K562 (cell line): ENCODE data around the gene PRPF8. TPM values are rescaled to one million over a fixed set of nuclear protein-coding genes. Genes with fewer than 3 reads are reported as not detected.

Source experiments
- E2F4 ChIP-seq: sonication (generic); formaldehyde crosslinking; IDR thresholded peaks from 2 replicates; pipeline ENCODE4 v1.8.0; 2022; ENCODE audit warnings: mild to moderate bottlenecking, low read depth, missing genetic modification reagents
- EGR1 ChIP-seq: fragments of 450-650 bp; conservative IDR thresholded peaks from 2 replicates; pipeline ENCODE4 v1.6.1; 2017; ENCODE audit warnings: mild to moderate bottlenecking
- HEY1 ChIP-seq: fragments of 250-450 bp; sonication (Bioruptor Pico); IDR thresholded peaks from 2 replicates; pipeline ENCODE4 v1.5.0; 2020; ENCODE audit warnings: mild to moderate bottlenecking, moderate library complexity, borderline replicate concordance
- NKRF ChIP-seq: fragments of 450-650 bp; IDR thresholded peaks from 2 replicates; pipeline ENCODE4 v1.6.1; 2016; ENCODE audit warnings: borderline replicate concordance
- PRDM10 ChIP-seq: fragments of 450-650 bp; IDR thresholded peaks from 2 replicates; pipeline ENCODE4 v1.6.1; 2018; ENCODE audit not compliant: partially characterized antibody
- THAP7 ChIP-seq: fragments of 250-450 bp; sonication (Bioruptor Pico); IDR thresholded peaks from 2 replicates; pipeline ENCODE4 v1.5.0; 2021
- THRA ChIP-seq: fragments of 450-650 bp; IDR thresholded peaks from 2 replicates; pipeline ENCODE4 v1.6.1; 2017; ENCODE audit warnings: mild to moderate bottlenecking, moderate library complexity
- ZNF707 ChIP-seq: fragments of 250-450 bp; sonication (Bioruptor Pico); conservative IDR thresholded peaks from 2 replicates; pipeline ENCODE4 v1.8.0; 2022; ENCODE audit warnings: inconsistent platforms, mild to moderate bottlenecking, moderate library complexity
- polyA plus RNA-seq, 8 experiments: library from polyadenylated mRNA; depleted of rRNA in 4 of 8; stranded (reverse) in 5 of 8; unstranded in 3 of 8; fragments of >200 nt; fragmentation: Nextera tagmentation in 2 of 8; fragmentation: Illumina TruSeq in 1 of 8; extraction: Ambion mirVana in 2 of 8; extraction: Trizol in 1 of 8; gene quantifications; 2 replicates each; pipeline versions ENCODE4 v1.2.1 to v1.2.3, GENCODE V29; 2011 to 2014; ENCODE audit warnings: inconsistent platforms in 1 of 8, missing spikeins in 1 of 8
- total RNA-seq, 7 experiments: library from RNA; depleted of rRNA in 6 of 7; stranded (reverse); fragments of >200 nt in 6 of 7; fragmentation: Illumina TruSeq in 2 of 7; extraction: Trizol in 2 of 7; gene quantifications; 2 replicates each; pipeline versions ENCODE4 v1.2.1 to v1.2.3, GENCODE V29; 2011 to 2021; ENCODE audit warnings: low replicate concordance in 1 of 7
- TF ChIP-seq, protein P1 (sequence below): fragments of 200-800 bp; sonication (Bioruptor generic); IDR thresholded peaks from 2 replicates; pipeline ENCODE4 v1.6.1; 2016; ENCODE audit warnings: missing genetic modification characterization, missing compliant biosample characterization

Gene PRPF8
- total and polyA plus RNA-seq, 9 of the 15 experiments (the other 6 are each of a cell fraction or from before 2014, with no cell fraction given), result 64.3 to 294 (median 85.9) TPM

DNA sequence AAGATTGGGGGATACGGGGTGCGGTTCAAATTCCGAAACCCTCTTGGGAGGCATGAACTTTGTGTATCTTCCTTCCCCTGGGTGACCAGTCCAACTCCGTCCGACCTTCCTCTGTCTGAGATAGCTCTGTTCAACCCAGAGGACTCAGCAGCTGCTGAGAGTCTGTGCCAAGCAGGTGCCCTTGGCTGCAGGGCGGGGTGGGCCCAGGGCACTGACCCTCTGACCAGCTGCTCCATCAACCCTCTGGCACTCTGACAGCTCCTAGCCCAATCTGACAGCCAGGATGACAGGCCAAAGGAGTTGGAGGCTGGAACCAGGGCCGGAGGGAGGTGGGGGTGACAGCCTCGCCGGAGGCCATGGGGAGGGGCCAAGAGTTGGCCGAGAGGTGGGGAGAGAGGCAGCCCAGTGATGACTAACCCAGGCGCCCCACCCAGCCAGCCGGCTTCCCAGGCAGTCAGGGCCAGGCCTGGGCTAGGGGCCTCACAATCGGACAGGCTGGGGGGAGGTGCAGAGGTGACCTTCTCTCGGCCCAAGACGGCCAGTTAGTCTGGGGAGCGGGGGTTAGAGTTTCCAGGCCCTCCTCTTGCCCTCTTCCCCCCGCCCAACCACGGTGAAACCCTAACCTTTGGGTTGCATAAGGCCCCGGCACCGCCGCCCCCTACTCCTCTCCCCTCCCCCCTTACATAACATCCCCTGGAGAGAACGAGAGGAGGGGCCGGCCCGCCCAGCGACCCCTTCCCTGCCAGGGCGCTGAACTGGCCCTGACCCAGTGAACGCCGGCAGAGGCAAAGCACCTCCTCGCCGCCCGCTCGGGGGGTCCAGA, 30.5 kb upstream of the PRPF8 start (continued):
- TF ChIP-seq NKRF, result peak; percentile 93; the same call in 1 of the 2 replicates
- TF ChIP-seq THRA, result no peak
- TF ChIP-seq, protein P1, sequence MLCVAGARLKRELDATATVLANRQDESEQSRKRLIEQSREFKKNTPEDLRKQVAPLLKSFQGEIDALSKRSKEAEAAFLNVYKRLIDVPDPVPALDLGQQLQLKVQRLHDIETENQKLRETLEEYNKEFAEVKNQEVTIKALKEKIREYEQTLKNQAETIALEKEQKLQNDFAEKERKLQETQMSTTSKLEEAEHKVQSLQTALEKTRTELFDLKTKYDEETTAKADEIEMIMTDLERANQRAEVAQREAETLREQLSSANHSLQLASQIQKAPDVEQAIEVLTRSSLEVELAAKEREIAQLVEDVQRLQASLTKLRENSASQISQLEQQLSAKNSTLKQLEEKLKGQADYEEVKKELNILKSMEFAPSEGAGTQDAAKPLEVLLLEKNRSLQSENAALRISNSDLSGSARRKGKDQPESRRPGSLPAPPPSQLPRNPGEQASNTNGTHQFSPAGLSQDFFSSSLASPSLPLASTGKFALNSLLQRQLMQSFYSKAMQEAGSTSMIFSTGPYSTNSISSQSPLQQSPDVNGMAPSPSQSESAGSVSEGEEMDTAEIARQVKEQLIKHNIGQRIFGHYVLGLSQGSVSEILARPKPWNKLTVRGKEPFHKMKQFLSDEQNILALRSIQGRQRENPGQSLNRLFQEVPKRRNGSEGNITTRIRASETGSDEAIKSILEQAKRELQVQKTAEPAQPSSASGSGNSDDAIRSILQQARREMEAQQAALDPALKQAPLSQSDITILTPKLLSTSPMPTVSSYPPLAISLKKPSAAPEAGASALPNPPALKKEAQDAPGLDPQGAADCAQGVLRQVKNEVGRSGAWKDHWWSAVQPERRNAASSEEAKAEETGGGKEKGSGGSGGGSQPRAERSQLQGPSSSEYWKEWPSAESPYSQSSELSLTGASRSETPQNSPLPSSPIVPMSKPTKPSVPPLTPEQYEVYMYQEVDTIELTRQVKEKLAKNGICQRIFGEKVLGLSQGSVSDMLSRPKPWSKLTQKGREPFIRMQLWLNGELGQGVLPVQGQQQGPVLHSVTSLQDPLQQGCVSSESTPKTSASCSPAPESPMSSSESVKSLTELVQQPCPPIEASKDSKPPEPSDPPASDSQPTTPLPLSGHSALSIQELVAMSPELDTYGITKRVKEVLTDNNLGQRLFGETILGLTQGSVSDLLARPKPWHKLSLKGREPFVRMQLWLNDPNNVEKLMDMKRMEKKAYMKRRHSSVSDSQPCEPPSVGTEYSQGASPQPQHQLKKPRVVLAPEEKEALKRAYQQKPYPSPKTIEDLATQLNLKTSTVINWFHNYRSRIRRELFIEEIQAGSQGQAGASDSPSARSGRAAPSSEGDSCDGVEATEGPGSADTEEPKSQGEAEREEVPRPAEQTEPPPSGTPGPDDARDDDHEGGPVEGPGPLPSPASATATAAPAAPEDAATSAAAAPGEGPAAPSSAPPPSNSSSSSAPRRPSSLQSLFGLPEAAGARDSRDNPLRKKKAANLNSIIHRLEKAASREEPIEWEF (CRISPR knock-in tag), result no peak
- TF ChIP-seq EGR1, result no peak
- TF ChIP-seq E2F4 (CRISPR knock-in tag), result no peak
- TF ChIP-seq THAP7 (CRISPR knock-in tag), result no peak
- no peak for TF ChIP-seq ZNF707 (CRISPR knock-in tag)
- TF ChIP-seq PRDM10, result peak; percentile 11
- TF ChIP-seq HEY1 (CRISPR knock-in tag), result no peak
